Mononuclear cell (primary cell): ENCODE measurements around the gene CACNA1H. TPM values are rescaled to one million over a fixed set of nuclear protein-coding genes. Genes with fewer than 3 reads are reported as not detected.

Experiments
- H3K27me3 ChIP-seq: 2 replicates; pipeline ENCODE4 v1.6.0; 2011; ENCODE audit warnings: low read length, control low read depth; ENCODE audit not compliant: insufficient read depth
- H3K4me1 ChIP-seq: 2 replicates; pipeline ENCODE4 v1.5.1; 2011; ENCODE audit warnings: mild to moderate bottlenecking, low read length, control low read depth; ENCODE audit not compliant: insufficient read depth
- H3K4me3 ChIP-seq: 2 replicates; pipeline ENCODE4 v1.5.1; 2011; ENCODE audit warnings: mild to moderate bottlenecking, low read length, moderate library complexity
- H3K9me3 ChIP-seq: 2 replicates; pipeline ENCODE4 v1.5.1; 2011; ENCODE audit warnings: low read depth, mild to moderate bottlenecking, control low read depth, low read length
- total RNA-seq: library from RNA; depleted of rRNA; stranded (reverse); fragments of >200 nt; gene quantifications from one replicate; pipeline ENCODE4 v1.2.3, GENCODE V29; 2012

The CACNA1H gene
- total RNA-seq, 1 donor, result 0.52 TPM

DNA sequence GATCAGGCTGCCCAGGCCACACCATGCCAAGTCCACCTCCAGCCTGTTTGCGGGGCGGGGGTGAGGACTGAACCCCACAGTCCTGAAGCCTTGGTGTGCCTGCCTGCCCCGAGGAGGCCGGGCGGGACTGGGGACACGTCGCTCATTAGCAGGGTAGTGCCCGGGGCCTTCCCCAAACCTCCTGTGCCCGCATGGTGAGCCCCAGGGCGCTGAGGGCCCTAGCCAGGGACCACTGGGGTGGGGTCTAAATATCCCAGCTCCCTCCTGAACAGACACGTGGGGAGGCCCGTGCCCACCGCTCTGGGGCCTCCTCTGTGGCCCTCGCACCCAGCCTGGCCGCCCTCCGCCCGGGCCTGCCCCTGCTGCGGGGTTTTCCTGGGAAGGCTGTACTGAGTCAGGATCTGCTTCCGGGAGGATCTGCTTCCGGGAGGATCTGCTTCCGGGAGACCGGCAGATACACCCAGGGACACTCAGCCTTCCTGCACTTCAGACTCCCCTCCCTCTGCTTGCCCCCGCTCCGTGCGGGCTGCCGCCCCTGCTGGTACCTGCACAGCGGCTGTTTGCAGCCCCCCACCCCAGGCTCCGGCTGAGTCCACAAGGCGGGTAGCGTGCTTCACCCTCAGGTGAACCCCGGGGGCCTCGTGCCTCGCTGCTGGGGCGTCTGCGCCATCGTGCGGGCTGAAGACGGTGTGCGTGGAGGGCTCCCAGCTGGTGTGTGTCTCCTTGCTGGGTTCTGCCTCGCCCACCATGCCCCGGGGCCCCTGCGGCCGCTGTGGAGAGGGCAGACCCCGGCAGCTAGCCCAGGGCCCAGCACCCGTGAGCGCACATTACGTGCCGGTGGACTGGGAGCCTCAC lies 23.6 kb upstream of the CACNA1H start:
- H3K27me3 ChIP-seq, result no peaks in the 10 kb centered on the region
- H3K4me1 ChIP-seq, result no peaks in the 10 kb centered on the region
- no peaks in the 10 kb centered on the region for H3K9me3 ChIP-seq
- H3K4me3 ChIP-seq, result no peak overlapping the region

DNA sequence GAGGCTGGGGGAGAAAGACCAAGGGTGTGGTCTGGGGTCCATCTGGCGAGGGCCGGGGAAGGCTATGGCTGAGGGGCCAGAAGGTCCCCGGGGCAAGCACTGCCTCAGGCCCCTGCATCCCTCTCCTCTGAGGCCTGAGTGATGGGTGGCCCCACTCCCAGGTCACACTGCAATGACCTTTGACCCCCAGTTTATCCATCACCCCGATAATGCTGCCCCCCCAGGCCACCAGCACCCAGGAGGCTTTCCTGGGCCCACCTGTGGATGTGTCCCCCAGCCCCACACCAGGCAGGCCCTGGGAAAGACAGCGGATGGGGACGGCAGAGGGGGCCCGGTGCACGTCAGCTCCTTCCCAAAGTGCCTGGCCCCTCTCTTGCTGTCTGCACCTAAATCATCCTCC lies 22.5 kb upstream of the CACNA1H start:
- Histone ChIP-seq H3K27me3 (no peaks in the 10 kb centered on the region), H3K9me3 (no peaks in the 10 kb centered on the region), H3K4me1 (no peaks in the 10 kb centered on the region), H3K4me3 (no peak overlapping the region)

DNA sequence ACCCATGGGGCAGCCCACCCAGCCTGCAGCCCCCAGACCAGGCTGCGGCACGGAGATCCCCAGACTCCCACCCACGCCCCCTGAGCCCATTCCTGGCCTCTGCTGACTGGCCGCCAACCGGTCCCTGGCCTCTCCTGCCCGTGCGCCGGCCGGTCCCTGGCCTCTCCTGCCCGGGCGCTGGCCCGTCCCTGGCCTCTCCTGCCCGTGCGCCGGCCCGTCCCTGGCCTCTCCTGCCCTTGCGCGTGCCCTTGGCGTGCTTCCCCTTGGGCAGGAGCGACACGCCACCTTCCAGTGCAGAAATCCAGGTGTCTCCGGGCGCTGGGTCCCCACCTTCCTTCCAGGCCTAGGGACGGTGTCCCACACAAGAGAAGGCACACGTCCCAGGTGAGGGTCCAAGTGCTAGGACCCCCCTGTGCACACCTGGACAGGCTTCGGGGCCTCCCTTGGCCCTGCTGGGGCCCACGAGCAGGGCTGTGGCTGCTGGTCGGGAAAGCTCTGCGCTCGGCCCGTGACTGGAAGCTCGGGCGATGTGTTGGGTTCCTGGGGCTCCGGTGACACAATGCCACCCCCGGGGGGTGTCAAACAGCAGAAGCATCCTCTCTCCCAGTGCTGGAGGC lies 21.4 kb upstream of the CACNA1H start:
- Histone ChIP-seq H3K4me1 (no peaks in the 10 kb centered on the region), H3K4me3 (no peak overlapping the region), H3K9me3 (no peaks in the 10 kb centered on the region), H3K27me3 (no peaks in the 10 kb centered on the region)

DNA sequence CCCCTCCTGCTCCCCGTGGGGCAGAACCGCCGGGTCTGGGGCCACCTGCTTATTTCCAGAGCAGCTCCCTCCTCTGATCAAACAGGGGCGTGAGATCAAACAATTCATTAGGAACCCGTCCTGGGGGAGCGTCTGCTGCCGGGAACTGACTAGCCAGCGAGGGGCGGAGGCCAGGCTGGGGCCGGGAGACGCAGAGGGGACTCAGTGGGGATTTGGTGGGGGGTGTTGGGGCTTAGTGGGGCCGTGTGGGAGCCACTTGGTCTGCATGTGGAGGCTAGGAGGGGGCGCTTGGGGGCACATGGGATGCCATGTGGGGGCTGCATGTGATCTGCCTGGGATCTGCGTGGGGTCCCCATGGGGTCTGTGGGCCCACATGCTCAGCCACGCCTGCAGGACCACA lies 20.5 kb upstream of the CACNA1H start:
- Histone ChIP-seq H3K9me3 (no peaks in the 10 kb centered on the region), H3K27me3 (no peaks in the 10 kb centered on the region), H3K4me1 (no peaks in the 10 kb centered on the region), H3K4me3 (no peak overlapping the region)

DNA sequence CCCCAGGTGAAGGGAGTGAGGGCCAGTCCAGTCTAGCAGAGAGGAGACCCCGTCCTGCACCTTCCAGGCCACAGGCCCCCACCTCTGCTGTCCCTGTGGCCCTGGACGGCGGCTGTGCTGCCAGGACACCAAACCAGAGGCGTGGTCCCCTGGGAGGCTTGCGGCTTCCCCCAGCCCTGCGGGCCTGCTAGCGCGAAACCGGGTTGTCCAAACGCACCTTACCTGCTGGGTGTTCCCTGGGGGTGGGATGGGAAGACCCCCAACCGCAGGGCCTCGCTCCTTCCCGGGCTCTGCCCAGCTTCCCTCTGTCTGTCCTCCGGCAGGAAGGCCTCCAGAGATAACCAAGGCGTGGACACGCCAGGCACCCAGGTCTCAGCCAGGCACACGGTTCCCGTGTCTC lies 19.6 kb upstream of the CACNA1H start:
- Histone ChIP-seq H3K9me3 (no peaks in the 10 kb centered on the region), H3K27me3 (no peaks in the 10 kb centered on the region), H3K4me3 (no peak overlapping the region), H3K4me1 (no peaks in the 10 kb centered on the region)

DNA sequence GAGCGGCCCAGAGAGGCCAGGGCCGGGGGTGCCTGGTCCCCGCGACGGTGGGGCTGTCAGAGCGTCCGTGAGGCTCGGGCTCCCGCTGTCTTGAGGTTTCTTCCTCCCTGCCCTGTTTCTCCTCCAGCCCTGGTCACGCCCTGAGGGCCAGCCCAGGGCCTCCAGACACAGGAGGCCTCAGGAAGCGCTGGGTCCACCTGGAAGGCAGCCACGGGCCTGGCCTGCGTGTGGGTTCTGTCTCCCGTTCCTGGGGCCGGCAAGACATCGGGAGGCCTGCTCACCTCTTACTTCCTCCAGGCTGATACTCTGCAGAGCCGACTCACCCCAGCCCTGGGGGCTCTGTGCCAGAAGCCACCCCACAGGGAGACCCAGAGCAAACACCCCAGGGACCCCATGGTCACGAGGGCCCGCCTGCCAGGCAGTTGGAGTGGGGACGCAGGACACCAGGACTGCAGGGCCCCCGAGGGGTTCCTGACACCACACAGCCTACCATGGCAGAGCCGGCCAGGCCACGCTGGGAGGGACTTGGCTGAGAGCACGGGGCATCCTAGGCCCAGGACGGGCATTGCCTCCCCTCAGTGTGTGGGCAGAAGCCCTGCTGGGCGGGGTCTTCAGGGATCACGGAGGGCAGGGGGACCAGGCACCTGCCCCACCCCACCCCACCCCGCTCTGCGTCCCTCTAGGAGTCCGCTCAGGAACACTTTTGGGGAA lies 18.9 kb upstream of the CACNA1H start:
- H3K4me3 ChIP-seq, result no peak overlapping the region
- H3K4me1 ChIP-seq, result no peaks in the 10 kb centered on the region
- H3K27me3 ChIP-seq, result no peaks in the 10 kb centered on the region
- no peaks in the 10 kb centered on the region for H3K9me3 ChIP-seq

DNA sequence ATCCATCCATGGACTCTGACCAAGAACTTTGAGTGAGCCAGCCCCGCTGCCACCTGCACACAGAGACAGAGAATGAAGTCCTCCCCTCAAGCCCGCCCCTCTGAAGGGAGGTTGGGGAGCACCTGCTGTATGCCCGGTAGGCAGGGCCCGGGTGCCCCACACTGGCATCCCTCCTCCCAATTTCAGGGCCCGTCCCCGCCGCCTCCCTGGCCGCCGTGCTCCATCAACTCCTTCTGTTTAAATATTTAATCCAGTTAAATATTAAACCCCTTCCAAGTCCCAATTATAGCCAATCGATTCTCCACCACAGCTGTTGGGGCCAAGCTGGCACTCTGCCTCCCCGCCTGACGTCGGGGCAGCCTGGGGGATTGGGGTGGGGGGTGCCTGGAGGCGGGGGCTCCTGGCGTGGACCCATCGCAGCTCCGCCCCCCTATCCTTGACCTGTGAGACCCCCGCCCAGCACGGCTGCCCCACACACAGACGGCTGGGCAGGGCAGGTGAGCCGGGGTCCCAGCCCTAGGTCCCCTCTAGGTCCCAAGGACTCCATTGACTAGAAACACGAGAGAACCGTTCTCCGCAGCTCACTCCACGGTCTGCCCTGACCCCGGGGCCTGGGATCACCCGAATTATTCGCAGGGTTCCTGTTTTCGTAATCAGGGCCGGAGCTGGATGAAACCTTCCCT lies 18.0 kb upstream of the CACNA1H start:
- Histone ChIP-seq H3K9me3 (no peaks in the 10 kb centered on the region), H3K27me3 (no peaks in the 10 kb centered on the region), H3K4me3 (no peak overlapping the region), H3K4me1 (no peaks in the 10 kb centered on the region)

DNA sequence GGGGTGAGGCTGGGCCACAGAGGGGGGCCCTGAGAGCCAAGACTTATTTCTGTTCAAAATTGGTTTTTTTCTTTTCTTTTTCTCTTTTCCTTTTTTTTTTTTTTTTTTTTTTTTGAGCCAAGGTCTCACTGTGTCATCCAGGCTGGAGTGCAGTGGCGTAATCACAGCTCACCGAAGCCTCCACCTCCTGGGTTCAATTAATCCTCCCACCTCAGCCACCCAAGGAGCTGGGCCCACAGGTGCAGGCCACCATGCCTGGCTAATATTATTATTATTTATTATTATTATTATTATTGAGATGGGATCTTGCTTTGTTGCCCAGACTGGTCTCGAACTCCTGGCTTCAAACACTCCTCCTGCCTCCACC lies 17.5 kb upstream of the CACNA1H start:
- no peaks in the 10 kb centered on the region for H3K9me3 ChIP-seq
- no peaks in the 10 kb centered on the region for H3K27me3 ChIP-seq
- H3K4me1 ChIP-seq, result no peaks in the 10 kb centered on the region
- H3K4me3 ChIP-seq, result no peak overlapping the region

DNA sequence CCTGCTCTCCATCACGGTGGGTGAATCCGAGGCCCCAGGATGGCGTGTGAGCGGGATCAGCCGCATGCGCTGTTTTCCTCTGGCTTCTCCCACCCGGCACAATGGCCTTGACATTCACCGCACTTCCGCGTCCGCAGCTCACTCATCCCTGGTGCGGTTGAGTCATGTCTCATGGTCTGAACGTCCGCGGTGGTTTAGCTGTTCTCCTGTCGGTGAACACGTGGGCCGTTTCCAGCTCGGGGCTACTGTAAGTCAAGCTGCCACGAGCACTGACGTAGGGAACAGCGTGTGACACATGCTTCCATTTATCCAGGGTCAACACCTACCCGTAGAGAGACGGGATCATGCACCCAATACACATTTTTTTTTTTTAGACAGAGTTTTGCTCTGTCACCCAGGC lies 15.3 kb upstream of the CACNA1H start:
- no peak overlapping the region for H3K4me3 ChIP-seq
- H3K9me3 ChIP-seq, result no peaks in the 10 kb centered on the region
- no peaks in the 10 kb centered on the region for H3K27me3 ChIP-seq
- H3K4me1 ChIP-seq, result no peaks in the 10 kb centered on the region

DNA sequence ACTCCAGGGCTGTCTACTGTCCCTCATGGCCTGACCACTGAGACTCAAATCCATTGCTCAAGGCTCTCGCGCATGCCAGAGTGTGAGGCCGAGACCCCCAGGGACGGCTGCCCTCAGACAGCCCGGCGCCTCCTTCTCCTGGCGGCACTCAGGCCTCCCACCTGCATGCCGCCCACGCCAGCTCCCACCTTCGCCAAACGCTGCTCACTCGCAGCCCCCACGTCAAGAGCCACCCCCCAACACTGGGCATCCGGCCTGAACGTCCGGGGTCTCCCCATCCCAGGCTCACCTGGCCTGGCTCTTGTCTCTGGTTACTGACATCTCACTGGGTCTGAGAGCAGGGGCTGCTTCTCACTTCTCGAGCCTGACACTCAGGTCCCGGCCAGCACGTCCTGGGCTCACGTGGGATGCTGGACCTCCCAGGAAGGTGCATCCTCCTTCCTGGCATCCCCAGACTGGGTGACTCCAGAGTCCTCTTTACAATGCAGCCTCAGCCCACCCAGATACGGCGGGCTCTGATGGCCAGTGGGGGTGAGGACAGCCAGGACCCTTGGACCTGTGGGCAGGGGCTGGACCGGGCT lies 12.2 kb upstream of the CACNA1H start:
- Histone ChIP-seq H3K27me3 (no peaks in the 10 kb centered on the region), H3K9me3 (no peaks in the 10 kb centered on the region), H3K4me1 (no peaks in the 10 kb centered on the region), H3K4me3 (no peak overlapping the region)

DNA sequence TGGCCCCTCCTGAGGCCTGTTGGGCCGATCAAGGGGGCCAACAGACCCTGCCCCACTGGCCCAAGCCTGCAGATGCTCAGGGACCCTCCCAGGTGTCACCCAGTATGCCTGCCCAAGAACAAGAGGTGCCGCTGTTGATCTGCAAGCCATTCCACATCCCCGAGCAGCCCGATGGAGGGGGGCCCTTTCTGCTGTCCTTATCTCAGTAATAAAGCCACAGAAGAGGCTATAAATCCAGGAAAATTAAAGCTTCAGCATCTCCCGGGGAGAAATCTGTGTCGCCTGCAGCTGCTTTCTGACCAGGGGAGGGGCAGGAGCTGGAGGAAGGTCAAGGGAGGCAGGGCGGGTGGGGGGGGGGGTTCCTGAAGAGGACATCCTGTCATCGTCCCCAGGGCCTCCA lies 11.7 kb upstream of the CACNA1H start:
- no peak overlapping the region for H3K4me3 ChIP-seq
- no peaks in the 10 kb centered on the region for H3K9me3 ChIP-seq

DNA sequence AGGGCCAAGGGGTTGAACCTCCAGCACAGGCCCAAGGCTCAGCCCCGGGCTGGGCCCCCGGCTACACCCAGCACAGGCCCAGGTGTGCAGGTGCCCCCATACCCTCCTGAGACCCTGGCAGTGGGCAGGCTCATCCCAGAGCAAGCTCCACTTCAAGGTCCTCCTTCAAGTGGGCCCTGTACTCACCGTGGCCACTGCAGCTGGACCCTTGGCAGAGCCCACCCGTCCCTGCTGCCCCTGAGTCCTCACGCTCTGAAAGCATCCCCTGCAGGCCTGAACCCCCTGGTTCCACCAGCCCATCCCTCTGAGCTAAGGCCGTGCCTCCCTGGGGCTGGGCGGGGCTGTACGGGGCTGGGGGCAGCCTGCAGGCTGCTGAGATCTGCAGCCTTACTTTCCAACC lies 11.2 kb upstream of the CACNA1H start:
- Histone ChIP-seq H3K27me3 (no peaks in the 10 kb centered on the region), H3K4me3 (no peak overlapping the region), H3K9me3 (no peaks in the 10 kb centered on the region), H3K4me1 (no peaks in the 10 kb centered on the region)

More for the DNA sequence above, 11.7 kb upstream of the CACNA1H start:
- Histone ChIP-seq H3K27me3 (no peaks in the 10 kb centered on the region), H3K4me1 (no peaks in the 10 kb centered on the region)

DNA sequence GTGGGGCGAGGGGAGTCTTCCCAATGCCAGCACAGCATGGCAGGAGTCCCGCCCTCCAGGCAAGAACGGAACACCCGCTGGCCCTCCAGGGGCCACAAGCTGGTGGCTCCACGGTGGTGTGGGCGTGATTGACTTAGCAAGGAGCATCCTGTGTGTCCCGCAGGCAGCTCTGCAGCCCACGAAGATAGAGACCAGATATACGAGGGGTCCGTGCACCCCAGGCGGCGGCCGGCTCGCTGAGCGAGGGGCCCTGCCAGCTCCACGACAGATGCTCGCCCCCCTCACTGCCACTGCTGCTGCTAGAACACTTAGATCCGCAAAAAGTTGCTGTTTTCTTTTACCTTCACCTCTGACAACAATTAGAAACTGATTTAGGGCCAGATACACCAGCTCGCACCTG lies 10.0 kb upstream of the CACNA1H start:
- H3K4me3 ChIP-seq, result no peak overlapping the region
- no peaks in the 10 kb centered on the region for H3K4me1 ChIP-seq
- no peaks in the 10 kb centered on the region for H3K9me3 ChIP-seq
- H3K27me3 ChIP-seq, result no peaks in the 10 kb centered on the region

DNA sequence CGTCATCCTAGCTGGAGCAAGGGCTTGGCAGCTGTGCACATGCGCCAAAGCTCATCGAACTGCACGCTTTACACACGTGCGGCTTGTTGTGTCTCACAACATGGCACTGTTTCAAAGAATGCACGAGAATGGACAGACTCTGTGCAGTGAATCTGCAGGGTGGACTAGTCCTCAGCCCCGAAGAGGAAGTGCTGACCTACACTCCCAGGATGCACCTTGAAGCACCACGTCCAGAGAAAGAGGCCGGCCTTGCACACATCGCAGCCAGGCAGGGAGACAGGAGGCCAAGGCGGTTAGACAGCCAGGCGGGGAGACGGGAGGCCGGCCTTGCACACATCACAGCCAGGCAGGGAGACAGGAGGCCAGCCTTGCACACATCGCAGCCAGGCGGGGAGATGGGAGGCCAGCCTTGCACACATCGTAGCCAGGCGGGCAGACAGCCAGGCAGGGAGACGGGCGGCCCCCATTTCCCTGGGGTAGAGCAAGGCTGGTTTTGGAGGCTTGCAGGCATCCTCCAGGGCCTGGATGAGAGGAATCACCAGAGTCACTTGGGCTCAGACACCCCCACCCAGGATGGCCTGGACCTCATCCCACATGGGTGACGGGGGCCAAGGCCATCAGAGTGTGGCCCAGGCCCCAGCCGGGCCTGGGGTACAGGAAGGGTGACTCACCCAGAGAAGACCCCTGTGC lies 9.0 kb upstream of the CACNA1H start:
- Histone ChIP-seq H3K27me3 (no peaks in the 10 kb centered on the region), H3K4me1 (no peaks in the 10 kb centered on the region), H3K4me3 (no peak overlapping the region), H3K9me3 (no peaks in the 10 kb centered on the region)
